IMR-90 (cell line): ENCODE measurements around the gene RSAD1.

Experiments
- MAZ ChIP-seq: IDR thresholded peaks from 2 replicates; pipeline ENCODE4 v1.6.1; 2012; ENCODE audit warnings: low read depth, mild to moderate bottlenecking, low read length, improper control_type of control experiment, moderate library complexity, borderline replicate concordance
- NFE2L2 ChIP-seq: fragments of 150-350 bp; IDR thresholded peaks from 2 replicates; pipeline ENCODE4 v1.6.1; 2016; ENCODE audit warnings: low read depth, mild to moderate bottlenecking, low read length
- POLR2A ChIP-seq: IDR thresholded peaks from 2 replicates; pipeline ENCODE4 v1.6.1; 2012; ENCODE audit warnings: mild to moderate bottlenecking, low read depth, low read length
- TF ChIP-seq, protein P1 (sequence below): conservative IDR thresholded peaks from 2 replicates; pipeline ENCODE4 v1.5.1; 2012; ENCODE audit warnings: mild to moderate bottlenecking, low read depth, low read length, improper control_type of control experiment

DNA sequence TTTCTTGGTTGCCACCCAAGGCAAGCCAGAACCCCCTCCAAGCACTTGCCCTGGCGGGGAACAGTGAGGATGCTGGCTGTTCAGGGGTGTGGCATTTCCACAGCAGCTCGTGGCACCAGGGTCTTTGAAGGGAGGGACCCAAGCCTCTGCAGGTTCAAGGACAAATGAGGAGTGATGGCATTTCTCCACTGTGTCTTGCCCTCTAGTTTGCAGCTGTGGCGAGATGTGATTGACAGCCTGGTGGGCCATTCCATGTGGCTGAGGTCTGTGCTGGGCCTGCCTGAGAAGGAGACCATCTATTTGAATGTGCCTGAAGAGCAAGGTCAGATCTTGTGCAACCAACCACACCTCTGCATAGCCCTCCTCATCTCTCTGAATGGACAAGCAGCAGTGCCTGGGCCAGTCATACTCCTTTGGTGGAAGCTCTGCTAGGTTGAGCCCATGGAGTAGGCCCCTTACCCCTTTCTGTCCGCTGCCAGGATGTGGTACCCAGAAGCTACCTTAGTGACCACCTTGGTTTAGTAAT lies 49.4 kb downstream of the RSAD1 start:
- no peak for TF ChIP-seq NFE2L2
- TF ChIP-seq, protein P1, sequence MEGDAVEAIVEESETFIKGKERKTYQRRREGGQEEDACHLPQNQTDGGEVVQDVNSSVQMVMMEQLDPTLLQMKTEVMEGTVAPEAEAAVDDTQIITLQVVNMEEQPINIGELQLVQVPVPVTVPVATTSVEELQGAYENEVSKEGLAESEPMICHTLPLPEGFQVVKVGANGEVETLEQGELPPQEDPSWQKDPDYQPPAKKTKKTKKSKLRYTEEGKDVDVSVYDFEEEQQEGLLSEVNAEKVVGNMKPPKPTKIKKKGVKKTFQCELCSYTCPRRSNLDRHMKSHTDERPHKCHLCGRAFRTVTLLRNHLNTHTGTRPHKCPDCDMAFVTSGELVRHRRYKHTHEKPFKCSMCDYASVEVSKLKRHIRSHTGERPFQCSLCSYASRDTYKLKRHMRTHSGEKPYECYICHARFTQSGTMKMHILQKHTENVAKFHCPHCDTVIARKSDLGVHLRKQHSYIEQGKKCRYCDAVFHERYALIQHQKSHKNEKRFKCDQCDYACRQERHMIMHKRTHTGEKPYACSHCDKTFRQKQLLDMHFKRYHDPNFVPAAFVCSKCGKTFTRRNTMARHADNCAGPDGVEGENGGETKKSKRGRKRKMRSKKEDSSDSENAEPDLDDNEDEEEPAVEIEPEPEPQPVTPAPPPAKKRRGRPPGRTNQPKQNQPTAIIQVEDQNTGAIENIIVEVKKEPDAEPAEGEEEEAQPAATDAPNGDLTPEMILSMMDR = no peak
- TF ChIP-seq POLR2A = no peak
- TF ChIP-seq MAZ = no peak
